ENCODE measurements around the gene TPST2. TPM values are rescaled to one million over a fixed set of nuclear protein-coding genes. Genes with fewer than 3 reads are reported as not detected.

TPST2 gene
- total and polyA plus RNA-seq, 9 of the 15 experiments (the other 6 are each of a cell fraction or from before 2014, with no cell fraction given), result 14.2 to 123 (median 60.1) TPM

- no peaks in the 10 kb centered on the region for H3K27me3 ChIP-seq (ENCODE audit: control insufficient read depth in 2 of 2, insufficient read depth in 2 of 2, low read length in 2 of 2)
- peaks cover 24 to 31% of the 10 kb centered on the region in 2 experiments for H3K4me1 ChIP-seq (replicated peaks in 1 of 2; ENCODE audit: control insufficient read depth in 2 of 2, insufficient read depth in 2 of 2, low read length in 2 of 2)
- ATAC-seq (peak; percentile 9), FAIRE-seq (peak; percentile 83), DNase-seq (ENCODE audit: extremely low read depth in 1 of 4, low spot score in 3 of 4) (peak in 1 of 4 experiments; percentile 79)
- in situ Hi-C loops (cut with MboI) (no loop called here), intact Hi-C loops (cut with micrococcal nuclease) (loop anchor here (10.0 kb wide), 1 partner anchor 102 kb away; the partner anchor contains the start of genes HPS4 and SRRD)
- ChIA-PET CTCF (ENCODE audit: low intra/inter-chr PET ratio) (no interaction called here), POLR2A (interaction anchor here (0.6 kb wide), 2 partner anchors 7 to 138 kb away, joined by 3 to 5 read pairs; no protein-coding TSS in a partner anchor)
- H3K79me2 ChIP-seq (ENCODE audit: control insufficient read depth, insufficient read depth, low read length), result peaks cover 83% of the 10 kb centered on the region
- peaks cover 59% of the 10 kb centered on the region for H3K36me3 ChIP-seq (ENCODE audit: control insufficient read depth, insufficient read depth, low read length)
- no peaks in the 10 kb centered on the region for H3K9me3 ChIP-seq (replicated peaks; ENCODE audit: control insufficient read depth, insufficient read depth, low read depth, low read length)
- H3K4me2 ChIP-seq (ENCODE audit: insufficient read depth, low read length), result peak overlapping the region; percentile 81
- no peaks in the 10 kb centered on the region for H3K9me1 ChIP-seq (ENCODE audit: control insufficient read depth, insufficient read depth, low read length)
- TSS peak; percentile 34 for BruUV-seq (replicated peaks)
- peaks cover 16% of the 10 kb centered on the region; the same call in 1 of the 2 replicates for H4K20me1 ChIP-seq (replicated peaks; ENCODE audit: control insufficient read depth, insufficient read depth, low read length)
- WGBS (ENCODE audit: insufficient coverage, low coverage, missing lambda C conversion rate), result 7% methylated on average over 11 of the region's 11 CpGs
- H3K27ac ChIP-seq (ENCODE audit: extremely low read depth, low read depth, low read length), result peak overlapping the region; percentile 56
- H3K4me3 ChIP-seq, result peak overlapping the region; percentile 31
- no peak overlapping the region for H2AFZ ChIP-seq (ENCODE audit: low read depth, low read length)
- H3K9ac ChIP-seq (ENCODE audit: insufficient read depth in 1 of 2, low read depth in 2 of 2, low read length in 2 of 2), result peak overlapping the region; percentile 56 to 87
- TF ChIP-seq ZBTB40 (IDR thresholded peaks at IDR 0.05) (no peak), ZBTB40 (CRISPR knock-in tag; IDR thresholded peaks at IDR 0.05) (no peak), ZNF3 (CRISPR knock-in tag; IDR thresholded peaks at IDR 0.05) (no peak), THAP7 (CRISPR knock-in tag; IDR thresholded peaks at IDR 0.05) (no peak), POLR3A (IDR thresholded peaks at IDR 0.05; ENCODE audit: borderline replicate concordance, extremely low read depth, insufficient read depth, insufficient read length) (no peak), OTX1 (CRISPR knock-in tag; IDR thresholded peaks at IDR 0.05) (no peak), FOXO4 (CRISPR knock-in tag; IDR thresholded peaks at IDR 0.05) (no peak), ETV5 (CRISPR knock-in tag; IDR thresholded peaks at IDR 0.05; ENCODE audit: low read depth) (no peak)
Observed at GRCh38 chr22:26586556-26587325, 3.2 kb downstream of the TPST2 start.
